ENCODE measurements around the gene HNRNPD.
"Not testable (repeated sequence)": the region's sequence is repeated elsewhere in the genome, so short reads cannot be mapped to it uniquely, and the experiment has no call there.

The HNRNPD gene

GRCh38 chr4:82331814-82332213 lies 42.0 kb downstream of the HNRNPD start:
- no peak for TF ChIP-seq CTCF (IDR thresholded peaks at IDR 0.05; ENCODE audit: low read depth, low read length)
- Histone ChIP-seq H3K27ac (no peak overlapping the region), H3K36me3 (no peaks in the 10 kb centered on the region), H3K4me3 (ENCODE audit: low read depth, low read length) (no peak overlapping the region), H3K9me3 (ENCODE audit: severe bottlenecking) (peaks cover 13% of the 10 kb centered on the region), H3K27me3 (ENCODE audit: insufficient read depth, low read depth, severe bottlenecking) (no peaks in the 10 kb centered on the region)
- no peak for DNase-seq

GRCh38 chr4:82320351-82320750 lies 53.4 kb downstream of the HNRNPD start:
- TF ChIP-seq CTCF (IDR thresholded peaks at IDR 0.05; ENCODE audit: low read depth, low read length): no peak
- H3K27me3 ChIP-seq (ENCODE audit: insufficient read depth, low read depth, severe bottlenecking): no peaks in the 10 kb centered on the region
- no peaks in the 10 kb centered on the region for H3K36me3 ChIP-seq
- H3K4me3 ChIP-seq (ENCODE audit: low read depth, low read length): no peak overlapping the region
- H3K9me3 ChIP-seq (ENCODE audit: severe bottlenecking): no peaks in the 10 kb centered on the region
- no peak for DNase-seq
- no peak overlapping the region for H3K27ac ChIP-seq

- H3K27ac ChIP-seq; H3K36me3 ChIP-seq; DNase-seq; H3K27me3 ChIP-seq (ENCODE audit: insufficient read depth, low read depth, severe bottlenecking); H3K4me3 ChIP-seq (ENCODE audit: low read depth, low read length); H3K9me3 ChIP-seq (ENCODE audit: severe bottlenecking): not testable (repeated sequence)
These were observed 70.7 kb downstream of the HNRNPD start for GRCh38 chr4:82303063-82303462.

All from WERI-Rb-1 (cell line).